Gastrocnemius medialis (tissue), 4 donors: Measurements from ENCODE around the gene KIAA0930. TPM values are rescaled to one million over a fixed set of nuclear protein-coding genes. Genes with fewer than 3 reads are reported as not detected.
"Not testable (repeated sequence)": the region's sequence is repeated elsewhere in the genome, so short reads cannot be mapped to it uniquely, and the experiment has no call there.

Experiments
- ATAC-seq, 2 donors: fragments of 150-250 bp; one replicate each; pipeline ENCODE4 v1.9.1; 2016
- DNase-seq, 2 donors: peaks; one replicate each; pipeline ENCODE4 v3.0.0-alpha.2; 2019
- H3K27ac ChIP-seq, 4 donors: fragments of 200-600 bp; sonication (generic); 1 replicate in 1 of 4; 2 replicates in 3 of 4; pipeline ENCODE4 v1.5.1; 2016 to 2018; ENCODE audit warnings: mild to moderate bottlenecking in 2 of 4, moderate library complexity in 1 of 4
- H3K27me3 ChIP-seq, 3 donors: fragments of 200-600 bp; sonication (generic) in 2 of 3; 1 replicate in 1 of 3; 2 replicates in 2 of 3; pipeline versions ENCODE4 v1.5.1 to v1.6.0; 2016 to 2019; ENCODE audit warnings: mild to moderate bottlenecking in 1 of 3, moderate library complexity in 1 of 3
- H3K36me3 ChIP-seq, 2 donors: fragments of 200-600 bp; sonication (generic) in 1 of 2; one replicate each; pipeline ENCODE4 v1.5.1; 2017 to 2018
- H3K4me1 ChIP-seq, 2 donors: fragments of 200-600 bp; sonication (generic) in 1 of 2; one replicate each; pipeline ENCODE4 v1.5.1; 2016 to 2017; ENCODE audit warnings: mild to moderate bottlenecking in 2 of 2
- H3K4me3 ChIP-seq, 4 donors: fragments of 200-600 bp; sonication (generic) in 3 of 4; 1 replicate in 1 of 4; 2 replicates in 3 of 4; pipeline ENCODE4 v1.5.1; 2016 to 2019; ENCODE audit warnings: mild to moderate bottlenecking in 2 of 4
- H3K9me3 ChIP-seq, 3 donors: fragments of 200-600 bp; sonication (generic) in 2 of 3; 1 replicate in 1 of 3; 2 replicates in 2 of 3; pipeline ENCODE4 v1.5.1; 2016 to 2019
- POLR2A ChIP-seq, 2 donors: fragments of 450-650 bp; IDR thresholded peaks; one replicate each; pipeline ENCODE4 v1.6.1; 2017; ENCODE audit warnings: antibody characterized with exemption in 2 of 2, mild to moderate bottlenecking in 2 of 2, moderate library complexity in 2 of 2
- in situ Hi-C, 4 donors: fragments of 200-750 bp; cut with MboI; loops; one replicate each; pipeline versions ENCODE4 v1.15.0 to v1.8.0; 2017; ENCODE audit warnings: low sequenced_read_pairs in 4 of 4
- intact Hi-C: fragments of 100-400 bp; cut with DNase I; formaldehyde crosslinking; loops from one replicate; pipeline ENCODE4 v1.15.1; 2023; ENCODE audit warnings: low total_unique reads
- total RNA-seq, 4 donors: library from RNA; depleted of rRNA; stranded (reverse); fragments of >200 nt; gene quantifications; one replicate each; pipeline versions ENCODE4 v1.1.0 to v1.2.3, GENCODE V29; 2016
- TF ChIP-seq, protein P1 (sequence below), 5 experiments: fragments of 450-650 bp in 3 of 5; fragments of 200-600 bp in 2 of 5; sonication (generic) in 2 of 5; IDR thresholded peaks in 4 of 5; conservative IDR thresholded peaks in 1 of 5; 1 replicate in 4 of 5; 2 replicates in 1 of 5; pipeline ENCODE4 v1.5.1; 2016 to 2019; ENCODE audit warnings: antibody characterized with exemption in 5 of 5, mild to moderate bottlenecking in 3 of 5, moderate library complexity in 3 of 5

KIAA0930 gene
- total RNA-seq, 4 donors from 2014 or later, result 45.1 to 99.9 (median 53.7) TPM

- Histone ChIP-seq H3K4me1 (peaks cover 11 to 13% of the 10 kb centered on the region in 2 donors), H3K27me3 (no peaks in the 10 kb centered on the region), H3K4me3 (no peak overlapping the region), H3K9me3 (no peaks in the 10 kb centered on the region), H3K36me3 (no peaks in the 10 kb centered on the region), H3K27ac (peak overlapping the region in 2 of 4 donors; percentile 6 to 59)
- DNase-seq (no peak), ATAC-seq (peak in 1 of 2 donors; percentile 2)
- intact Hi-C loops, result loop anchor here (1.0 kb wide), 1 partner anchor 22 kb away; no protein-coding TSS in a partner anchor
- TF ChIP-seq, protein P1, sequence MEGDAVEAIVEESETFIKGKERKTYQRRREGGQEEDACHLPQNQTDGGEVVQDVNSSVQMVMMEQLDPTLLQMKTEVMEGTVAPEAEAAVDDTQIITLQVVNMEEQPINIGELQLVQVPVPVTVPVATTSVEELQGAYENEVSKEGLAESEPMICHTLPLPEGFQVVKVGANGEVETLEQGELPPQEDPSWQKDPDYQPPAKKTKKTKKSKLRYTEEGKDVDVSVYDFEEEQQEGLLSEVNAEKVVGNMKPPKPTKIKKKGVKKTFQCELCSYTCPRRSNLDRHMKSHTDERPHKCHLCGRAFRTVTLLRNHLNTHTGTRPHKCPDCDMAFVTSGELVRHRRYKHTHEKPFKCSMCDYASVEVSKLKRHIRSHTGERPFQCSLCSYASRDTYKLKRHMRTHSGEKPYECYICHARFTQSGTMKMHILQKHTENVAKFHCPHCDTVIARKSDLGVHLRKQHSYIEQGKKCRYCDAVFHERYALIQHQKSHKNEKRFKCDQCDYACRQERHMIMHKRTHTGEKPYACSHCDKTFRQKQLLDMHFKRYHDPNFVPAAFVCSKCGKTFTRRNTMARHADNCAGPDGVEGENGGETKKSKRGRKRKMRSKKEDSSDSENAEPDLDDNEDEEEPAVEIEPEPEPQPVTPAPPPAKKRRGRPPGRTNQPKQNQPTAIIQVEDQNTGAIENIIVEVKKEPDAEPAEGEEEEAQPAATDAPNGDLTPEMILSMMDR (IDR thresholded peaks at IDR 0.05 in 4 of 5, conservative IDR thresholded peaks at IDR 0.05 in 1 of 5), result no peak
- TF ChIP-seq POLR2A (IDR thresholded peaks at IDR 0.05), result no peak
- in situ Hi-C loops, result loop anchor here in 1 of 4 donors (10.0 kb wide), 1 partner anchor 292 kb away; no protein-coding TSS in a partner anchor
Observed at GRCh38 chr22:45262931-45263462, 22.3 kb upstream of the KIAA0930 start.

DNA sequence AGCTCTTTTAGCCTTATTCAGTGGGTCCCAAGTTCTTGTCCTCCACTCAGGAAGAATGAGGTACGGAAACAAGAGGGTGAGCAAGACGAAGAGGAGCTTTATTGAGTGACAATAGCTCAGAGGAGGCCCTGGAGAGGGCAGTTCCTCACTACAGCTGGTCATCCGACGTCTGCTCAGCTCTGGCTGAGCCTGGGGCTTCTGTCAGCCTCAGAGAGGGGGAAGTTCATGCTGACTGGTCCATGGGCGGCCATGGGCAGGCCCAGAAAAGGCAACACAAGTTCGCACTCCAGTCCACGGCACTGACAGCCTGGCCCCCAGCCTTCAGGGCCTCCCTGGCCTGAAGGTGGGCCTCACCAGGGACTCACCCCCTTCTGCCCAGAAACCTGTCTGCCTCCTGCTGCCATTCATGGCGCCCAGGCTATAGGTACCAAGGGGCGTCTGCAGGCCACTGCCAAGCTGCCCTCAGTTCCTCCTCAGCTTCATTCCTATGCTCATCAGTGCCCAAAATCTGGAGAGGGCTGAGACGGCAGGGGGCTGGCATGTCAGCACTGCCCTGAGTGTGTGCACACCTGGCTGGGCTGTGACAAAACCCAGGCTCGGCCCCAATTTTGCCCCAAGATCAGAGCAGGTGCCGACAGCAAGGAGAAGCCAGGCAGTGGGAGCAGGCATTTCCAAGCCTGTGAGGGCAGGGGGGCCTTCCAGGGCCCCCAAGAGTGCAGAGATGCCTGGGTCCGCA lies 21.7 kb upstream of the KIAA0930 start:
- ATAC-seq (no peak), DNase-seq (no peak)
- intact Hi-C loops (no loop called here), in situ Hi-C loops (loop anchor here in 1 of 4 donors (10.0 kb wide), 1 partner anchor 292 kb away; no protein-coding TSS in a partner anchor)
- Histone ChIP-seq H3K9me3 (no peaks in the 10 kb centered on the region), H3K27ac (no peak overlapping the region), H3K36me3 (no peaks in the 10 kb centered on the region), H3K4me3 (no peak overlapping the region), H3K27me3 (no peaks in the 10 kb centered on the region), H3K4me1 (peaks cover 11 to 13% of the 10 kb centered on the region in 2 donors)
- TF ChIP-seq, protein P1 (IDR thresholded peaks at IDR 0.05 in 4 of 5, conservative IDR thresholded peaks at IDR 0.05 in 1 of 5), result no peak

DNA sequence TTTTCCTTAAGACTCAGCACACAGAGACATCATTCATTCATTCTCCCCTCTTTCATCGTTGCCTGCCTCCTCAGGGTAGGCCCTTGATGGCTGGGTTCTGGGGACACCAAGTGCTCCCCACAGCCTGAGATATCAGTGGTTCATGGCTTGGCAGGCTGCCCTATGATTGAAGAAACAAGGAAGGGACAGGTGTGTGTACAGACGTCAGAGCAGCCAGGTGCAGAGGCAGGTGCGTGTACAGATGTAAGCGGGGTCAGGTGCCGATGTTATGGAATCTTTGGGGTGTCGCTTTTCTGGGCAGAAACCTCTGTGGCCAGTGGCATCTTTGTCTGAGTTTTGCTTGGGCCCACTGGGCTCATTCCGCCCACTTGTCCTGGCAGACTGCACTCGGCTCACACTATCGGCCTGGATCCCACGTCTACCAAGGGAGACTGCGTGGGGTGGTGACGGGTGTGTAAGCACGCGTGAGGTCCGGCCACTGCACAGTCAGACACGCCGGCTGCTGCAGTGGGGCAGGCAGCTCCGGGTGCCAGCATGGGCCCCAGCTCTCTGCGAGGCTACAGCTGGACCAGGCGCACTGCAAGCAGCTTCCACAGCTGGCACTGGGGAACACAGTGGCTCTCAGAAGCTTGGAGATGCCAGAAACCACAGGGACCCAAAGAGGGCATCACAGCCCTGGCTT lies 20.9 kb upstream of the KIAA0930 start:
- in situ Hi-C loops, result loop anchor here in 1 of 4 donors (10.0 kb wide), 1 partner anchor 293 kb away; no protein-coding TSS in a partner anchor
- Histone ChIP-seq H3K36me3 (no peaks in the 10 kb centered on the region), H3K9me3 (no peaks in the 10 kb centered on the region), H3K27me3 (no peaks in the 10 kb centered on the region), H3K27ac (no peak overlapping the region), H3K4me3 (no peak overlapping the region), H3K4me1 (peaks cover 11 to 13% of the 10 kb centered on the region in 2 donors)
- intact Hi-C loops, result no loop called here
- DNase-seq (no peak), ATAC-seq (no peak)
- no peak for TF ChIP-seq POLR2A (IDR thresholded peaks at IDR 0.05)
- TF ChIP-seq, protein P1 (IDR thresholded peaks at IDR 0.05 in 4 of 5, conservative IDR thresholded peaks at IDR 0.05 in 1 of 5), result no peak

DNA sequence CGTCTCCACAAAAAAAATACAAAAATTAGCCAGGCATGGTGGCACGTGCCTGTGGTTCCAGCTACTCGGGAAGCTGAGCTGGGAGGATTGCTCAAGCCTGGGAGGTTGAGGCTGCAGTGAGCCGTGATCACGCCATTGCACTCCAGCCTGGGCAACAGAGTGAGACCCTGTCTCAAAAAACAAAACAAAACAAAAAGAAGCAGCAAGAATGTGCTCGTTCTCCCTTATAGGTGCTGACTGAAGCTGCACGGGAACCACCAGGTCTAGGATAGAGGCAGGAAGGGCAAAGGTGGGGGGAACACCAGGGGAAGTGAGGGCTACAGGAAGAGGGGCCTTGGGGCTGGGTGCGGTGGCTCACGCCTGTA lies 19.7 kb upstream of the KIAA0930 start:
- intact Hi-C loops, ATAC-seq, H3K27ac ChIP-seq, H3K36me3 ChIP-seq, H3K27me3 ChIP-seq, DNase-seq, H3K4me3 ChIP-seq, H3K9me3 ChIP-seq: not testable (repeated sequence)
- in situ Hi-C loops, result loop anchor here in 1 of 4 donors (10.0 kb wide), 1 partner anchor 294 kb away; no protein-coding TSS in a partner anchor
- H3K4me1 ChIP-seq, result peaks cover 11 to 13% of the 10 kb centered on the region in 2 donors
